Spleen (tissue), 11 donors: Measurements from ENCODE around the gene TBC1D10A. TPM values are rescaled to one million over a fixed set of nuclear protein-coding genes. Genes with fewer than 3 reads are reported as not detected.

Source experiments
- DNase-seq: peaks from one replicate; pipeline ENCODE4 v3.0.0-alpha.2; 2020
- H3K27ac ChIP-seq, 8 donors: fragments of 200-600 bp; sonication (generic) in 7 of 8; 1 replicate in 4 of 8; 2 replicates in 4 of 8; pipeline versions ENCODE4 v1.5.0 to v1.8.0; 2016 to 2021; ENCODE audit warnings: inconsistent platforms in 4 of 8, mild to moderate bottlenecking in 4 of 8, moderate library complexity in 1 of 8
- H3K27me3 ChIP-seq, 7 donors: fragments of 200-600 bp; sonication (generic) in 6 of 7; replicated peaks in 1 of 7; 1 replicate in 4 of 7; 2 replicates in 3 of 7; pipeline versions ENCODE4 v1.5.0 to v1.8.0; 2016 to 2021; ENCODE audit warnings: inconsistent platforms in 3 of 7, mild to moderate bottlenecking in 1 of 7
- H3K36me3 ChIP-seq, 6 donors: fragments of 200-600 bp; sonication (generic) in 5 of 6; 1 replicate in 4 of 6; 2 replicates in 2 of 6; pipeline versions ENCODE4 v1.5.0 to v1.8.0; 2016 to 2021; ENCODE audit warnings: inconsistent platforms in 2 of 6
- H3K4me1 ChIP-seq, 6 donors: fragments of 200-600 bp; sonication (generic) in 5 of 6; 1 replicate in 3 of 6; 2 replicates in 3 of 6; pipeline versions ENCODE4 v1.5.0 to v1.8.0; 2016 to 2021; ENCODE audit warnings: inconsistent platforms in 3 of 6
- H3K4me3 ChIP-seq, 8 donors: fragments of 200-600 bp; sonication (generic) in 7 of 8; 1 replicate in 4 of 8; 2 replicates in 4 of 8; pipeline versions ENCODE4 v1.5.0 to v1.8.0; 2016 to 2021; ENCODE audit warnings: inconsistent platforms in 4 of 8, mild to moderate bottlenecking in 4 of 8, moderate library complexity in 2 of 8
- H3K9me3 ChIP-seq, 8 donors: fragments of 200-600 bp; sonication (generic) in 7 of 8; 1 replicate in 4 of 8; 2 replicates in 4 of 8; pipeline versions ENCODE4 v1.5.0 to v1.8.0; 2016 to 2021; ENCODE audit warnings: inconsistent platforms in 4 of 8
- CTCF ChIP-seq, 11 experiments: fragments of 200-600 bp in 7 of 11; fragments of 450-650 bp in 4 of 11; sonication (generic) in 4 of 11; IDR thresholded peaks in 8 of 11; conservative IDR thresholded peaks in 3 of 11; 1 replicate in 7 of 11; 2 replicates in 4 of 11; pipeline versions ENCODE4 v1.4.0 to v1.8.0; 2016 to 2021; ENCODE audit warnings: antibody characterized with exemption in 11 of 11, inconsistent platforms in 4 of 11, mild to moderate bottlenecking in 1 of 11
- POLR2A ChIP-seq, 3 donors: fragments of 450-650 bp; IDR thresholded peaks; one replicate each; pipeline ENCODE4 v1.5.1; 2017; ENCODE audit warnings: antibody characterized with exemption in 3 of 3, mild to moderate bottlenecking in 1 of 3
- POLR2AphosphoS5 ChIP-seq, 3 donors: sonication (generic); formaldehyde crosslinking; IDR thresholded peaks; one replicate each; pipeline ENCODE4 v1.5.1; 2017; ENCODE audit warnings: antibody characterized with exemption in 3 of 3
- WGBS, 5 donors: extraction: QIAGEN DNeasy Blood & Tissue Kit in 3 of 5; methylation state at CpG; one replicate each; pipeline versions ENCODE4 v1.1.5 to v1.1.7; 2013 to 2018; 5-methylcytosine and 5-hydroxymethylcytosine counted together
- intact Hi-C: fragments of 100-400 bp; cut with DNase I; formaldehyde crosslinking; loops from one replicate; pipeline ENCODE4 v1.15.0; 2023; ENCODE audit warnings: low total_unique reads
- polyA plus RNA-seq, 3 donors: library from polyadenylated mRNA; stranded (reverse); fragments of 200-250 nt; gene quantifications; one replicate each; pipeline ENCODE4 v1.2.1, GENCODE V29; 2013
- total RNA-seq, 7 donors: library from RNA; depleted of rRNA in 3 of 7; stranded (reverse); fragments of >200 nt in 3 of 7; fragmentation: NEBNext Ultra II Directional in 4 of 7; extraction: Animal tissue kit (Norgen Biotek cat#: 25700) in 4 of 7; gene quantifications; one replicate each; pipeline versions ENCODE4 v1.1.0 to v1.2.1, GENCODE V29; 2016 to 2021
- donor health status: healthy with polysubstance abuse.
- donor health status: DM: no; HTN: no; CAD: no; lungs with moderate emphysema.
- donor health status: DM: no; HTN: no; CAD: no.
- donor health status: Bipolar disorder and iron deficiency.
- donor health status: healthy.
- donor health status: DM: no; HTN: no; CAD: no.
- donor health status: DM: yes; HTN: yes; CAD: no.

Gene TBC1D10A
- total and polyA plus RNA-seq, 10 donors, result 21.1 to 46.4 (median 33.1) TPM

DNA sequence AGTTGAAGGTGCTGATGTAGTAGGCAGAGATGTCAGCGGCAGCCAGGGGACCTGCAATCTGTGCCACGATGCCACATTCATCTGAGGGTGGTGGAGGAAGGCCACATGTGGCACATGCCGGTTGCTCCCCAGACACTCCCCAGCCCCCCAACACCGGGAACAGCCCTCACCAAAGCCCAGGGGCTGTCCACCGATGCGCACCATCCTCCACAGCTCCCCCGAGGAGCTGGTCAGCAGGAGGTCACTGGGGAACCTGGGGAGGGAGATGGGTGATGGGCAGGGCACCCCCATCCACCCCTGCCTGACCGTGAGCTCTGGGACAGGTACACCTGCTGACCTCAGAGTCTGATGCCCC is 40.9 kb downstream of the TBC1D10A start:
- Histone ChIP-seq H3K27ac (no peak overlapping the region), H3K4me1 (peaks cover 20 to 66% (median 48%) of the 10 kb centered on the region in 6 donors), H3K9me3 (no peaks in the 10 kb centered on the region), H3K27me3 (no peaks in the 10 kb centered on the region), H3K4me3 (no peak overlapping the region), H3K36me3 (peaks cover 0 to 30% (median 10%) of the 10 kb centered on the region in 6 donors)
- 83 to 91% (median 89%) methylated on average over 8 of the region's 8 CpGs for WGBS, 5 donors
- DNase-seq, result no peak
- intact Hi-C loops, result loop anchor here (5.0 to 10.0 kb wide), 2 partner anchors 101 to 181 kb away; partner anchors contain the start of gene RNF215
- TF ChIP-seq CTCF (IDR thresholded peaks at IDR 0.05 in 8 of 11, conservative IDR thresholded peaks at IDR 0.05 in 3 of 11) (no peak), POLR2A (IDR thresholded peaks at IDR 0.05) (no peak), POLR2AphosphoS5 (IDR thresholded peaks at IDR 0.05) (no peak)

GRCh38 chr22:30285176-30285845 is 41.4 kb downstream of the TBC1D10A start:
- intact Hi-C loops, result loop anchor here (5.0 to 10.0 kb wide), 2 partner anchors 102 to 181 kb away; partner anchors contain the start of gene RNF215
- DNase-seq, result no peak
- Histone ChIP-seq H3K27ac (no peak overlapping the region), H3K4me1 (peaks cover 15 to 61% (median 43%) of the 10 kb centered on the region in 6 donors), H3K4me3 (no peak overlapping the region), H3K9me3 (no peaks in the 10 kb centered on the region), H3K36me3 (peaks cover 0 to 30% (median 10%) of the 10 kb centered on the region in 6 donors), H3K27me3 (no peaks in the 10 kb centered on the region)
- WGBS, 5 donors, result 84 to 94% (median 91%) methylated on average over 23 to 27 of the region's 27 CpGs
- TF ChIP-seq CTCF (IDR thresholded peaks at IDR 0.05 in 8 of 11, conservative IDR thresholded peaks at IDR 0.05 in 3 of 11) (no peak), POLR2A (IDR thresholded peaks at IDR 0.05) (no peak), POLR2AphosphoS5 (IDR thresholded peaks at IDR 0.05) (no peak)

GRCh38 chr22:30284666-30285065 is 42.1 kb downstream of the TBC1D10A start:
- no peak for TF ChIP-seq CTCF (IDR thresholded peaks at IDR 0.05 in 8 of 11, conservative IDR thresholded peaks at IDR 0.05 in 3 of 11)
- no peak for TF ChIP-seq POLR2A (IDR thresholded peaks at IDR 0.05)
- no peak for TF ChIP-seq POLR2AphosphoS5 (IDR thresholded peaks at IDR 0.05)
- no peak overlapping the region for H3K27ac ChIP-seq
- 76 to 96% (median 85%) methylated on average over 4 of the region's 4 CpGs for WGBS, 5 donors
- H3K36me3 ChIP-seq, result peaks cover 0 to 30% (median 10%) of the 10 kb centered on the region in 6 donors
- DNase-seq, result no peak
- peaks cover 10 to 61% (median 40%) of the 10 kb centered on the region in 6 donors for H3K4me1 ChIP-seq
- H3K9me3 ChIP-seq, result no peaks in the 10 kb centered on the region
- no peak overlapping the region for H3K4me3 ChIP-seq
- H3K27me3 ChIP-seq, result peaks cover 0 to 5% (median 0%) of the 10 kb centered on the region in 7 donors
- intact Hi-C loops, result loop anchor here (5.0 to 10.0 kb wide), 2 partner anchors 103 to 180 kb away; partner anchors contain the start of gene RNF215

DNA sequence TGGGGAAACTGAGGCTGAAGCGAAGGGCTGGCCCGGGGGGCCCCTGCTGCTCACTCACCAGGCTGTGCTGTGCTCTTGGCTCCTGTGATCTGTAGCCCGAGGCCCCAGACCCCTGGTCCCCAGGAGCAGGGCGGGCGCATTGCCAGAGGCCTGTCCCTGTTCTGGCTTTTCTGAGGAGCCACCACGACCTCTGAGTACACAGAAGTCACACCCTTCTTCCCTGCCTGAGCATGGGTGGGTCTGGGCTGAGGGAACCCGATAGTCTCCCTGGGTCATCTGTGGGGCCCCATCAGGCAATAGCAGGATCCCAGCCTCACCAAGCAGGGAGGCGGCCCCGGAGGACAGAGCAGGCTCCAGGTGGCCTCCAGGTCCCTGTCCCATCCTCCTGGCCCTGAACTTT is 42.6 kb downstream of the TBC1D10A start:
- intact Hi-C loops, result loop anchor here (10.0 kb wide), 1 partner anchor 179 kb away; no protein-coding TSS in a partner anchor
- 84 to 94% (median 91%) methylated on average over 5 to 9 of the region's 9 CpGs for WGBS, 5 donors

More for the DNA sequence above, 42.6 kb downstream of the TBC1D10A start:
- Histone ChIP-seq H3K4me3 (no peak overlapping the region), H3K27me3 (peaks cover 0 to 10% (median 0%) of the 10 kb centered on the region in 7 donors), H3K27ac (no peak overlapping the region), H3K36me3 (peaks cover 0 to 30% (median 10%) of the 10 kb centered on the region in 6 donors), H3K9me3 (no peaks in the 10 kb centered on the region), H3K4me1 (peaks cover 13 to 61% (median 43%) of the 10 kb centered on the region in 6 donors)
- TF ChIP-seq POLR2A (IDR thresholded peaks at IDR 0.05) (no peak), CTCF (IDR thresholded peaks at IDR 0.05 in 8 of 11, conservative IDR thresholded peaks at IDR 0.05 in 3 of 11) (no peak), POLR2AphosphoS5 (IDR thresholded peaks at IDR 0.05) (no peak)
- DNase-seq, result no peak
